Measurements from ENCODE around the gene UMAD1. TPM values are rescaled to one million over a fixed set of nuclear protein-coding genes. Genes with fewer than 3 reads are reported as not detected.
"Not testable (repeated sequence)": the region's sequence is repeated elsewhere in the genome, so short reads cannot be mapped to it uniquely, and the experiment has no call there.

Gene UMAD1
- total RNA-seq, 1 donor from 2014 or later: 13.6 TPM

DNA sequence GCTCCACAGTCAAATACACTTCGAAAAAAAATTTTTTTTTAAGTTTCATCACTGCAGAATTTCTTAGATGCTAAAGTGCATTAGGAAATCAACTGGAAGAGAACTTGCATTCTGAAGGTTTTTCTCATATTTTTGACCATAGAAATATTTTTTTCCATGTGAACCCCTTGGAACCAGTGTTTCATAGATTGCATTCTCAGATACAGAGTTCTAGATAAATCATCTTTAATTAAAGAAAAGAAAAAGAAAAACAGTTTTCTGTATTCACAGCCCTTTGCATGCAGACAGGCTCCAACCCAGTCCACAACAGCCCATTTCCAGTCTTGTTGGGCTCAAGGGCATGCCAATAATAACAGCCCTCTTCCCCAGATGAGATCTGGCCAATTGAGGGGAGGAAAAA lies 153.4 kb downstream of the UMAD1 start:
- intact Hi-C loops (cut with micrococcal nuclease): loop anchor here (2.0 kb wide), 1 partner anchor 23 kb away; no protein-coding TSS in a partner anchor

DNA sequence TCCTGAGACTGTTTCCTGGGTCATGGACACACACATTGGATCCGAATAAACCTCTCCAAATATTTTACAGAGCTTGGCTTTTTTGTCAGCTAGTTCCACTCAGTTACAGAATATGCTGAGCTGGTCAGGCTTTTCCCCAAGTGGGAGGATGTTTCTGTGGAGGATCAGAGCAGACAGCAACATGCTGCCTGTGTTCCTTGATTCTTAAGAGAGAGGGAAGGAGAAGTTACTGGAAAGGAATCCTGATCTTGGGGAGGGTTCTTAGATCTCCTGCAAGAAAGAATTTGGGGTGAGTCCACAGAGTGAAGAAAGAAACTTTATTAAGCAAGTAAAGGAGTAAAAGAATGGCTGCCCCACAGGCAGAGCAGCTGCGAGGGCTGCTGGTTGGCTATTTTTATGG lies 154.7 kb downstream of the UMAD1 start:
- intact Hi-C loops (cut with micrococcal nuclease): loop anchor here (2.0 kb wide), 1 partner anchor 22 kb away; no protein-coding TSS in a partner anchor

DNA sequence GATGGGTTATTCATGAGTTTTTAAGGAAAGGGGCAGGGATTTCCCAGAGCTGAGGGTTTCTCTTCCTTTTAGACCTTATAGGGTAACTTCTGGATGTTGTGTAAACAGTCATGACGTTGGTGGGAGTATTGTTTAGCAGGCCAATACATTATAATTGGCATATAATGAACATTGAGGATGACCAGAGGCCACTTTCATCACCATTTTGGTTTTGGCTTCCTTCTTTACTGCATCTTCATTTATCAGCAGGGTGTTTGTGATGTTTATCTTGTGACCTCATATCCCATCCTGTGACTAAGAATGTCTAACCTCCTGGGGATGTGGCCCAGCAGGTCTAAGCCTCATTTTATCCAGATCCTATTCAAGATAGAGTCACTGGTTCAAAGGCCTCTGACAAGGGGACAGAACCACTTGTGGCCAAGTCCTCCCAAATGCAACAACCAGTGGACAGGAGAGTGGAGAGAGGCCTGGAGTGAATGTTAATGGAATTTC lies 155.1 kb downstream of the UMAD1 start:
- intact Hi-C loops (cut with micrococcal nuclease): loop anchor here (2.0 kb wide), 1 partner anchor 21 kb away; no protein-coding TSS in a partner anchor

DNA sequence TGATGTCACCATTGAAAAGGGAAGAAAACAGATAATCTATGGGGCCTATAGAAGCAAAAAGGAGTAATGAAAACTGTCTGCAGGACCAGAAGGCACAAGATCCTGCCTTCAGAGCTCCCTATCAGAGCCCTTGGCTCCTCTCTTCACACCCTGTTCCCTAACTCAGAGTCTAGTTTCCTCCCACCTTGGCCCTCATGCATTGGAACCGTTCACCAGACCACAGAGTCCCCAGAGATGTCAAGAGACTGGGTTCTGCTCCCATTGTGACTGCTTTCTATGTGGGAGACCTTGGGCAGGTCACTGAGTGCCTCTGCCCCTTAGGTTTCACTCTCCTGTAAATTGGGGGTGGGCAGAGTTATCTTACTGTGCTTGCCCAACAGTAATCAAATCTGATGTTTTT lies 158.0 kb downstream of the UMAD1 start:
- intact Hi-C loops (cut with micrococcal nuclease): no loop called here

DNA sequence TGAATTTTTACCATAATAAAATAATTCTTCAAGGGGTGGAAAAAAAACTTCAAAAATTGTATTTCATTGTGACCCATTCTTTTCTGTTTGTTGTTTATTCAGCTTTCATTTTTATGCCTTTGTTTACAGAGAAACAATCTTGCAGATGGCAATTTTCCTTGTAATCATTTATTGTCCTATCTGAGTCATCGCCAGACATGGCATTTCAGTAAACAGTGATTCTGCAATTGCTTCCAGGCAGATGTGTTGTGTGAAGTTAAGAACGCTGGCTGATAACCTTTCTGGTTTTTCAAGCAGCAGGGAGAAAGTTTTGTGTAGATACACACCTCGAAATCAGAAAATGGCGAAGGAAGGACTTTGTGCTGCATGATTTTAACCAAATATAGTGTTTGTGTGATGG lies 158.6 kb downstream of the UMAD1 start:
- intact Hi-C loops (cut with micrococcal nuclease): no loop called here

DNA sequence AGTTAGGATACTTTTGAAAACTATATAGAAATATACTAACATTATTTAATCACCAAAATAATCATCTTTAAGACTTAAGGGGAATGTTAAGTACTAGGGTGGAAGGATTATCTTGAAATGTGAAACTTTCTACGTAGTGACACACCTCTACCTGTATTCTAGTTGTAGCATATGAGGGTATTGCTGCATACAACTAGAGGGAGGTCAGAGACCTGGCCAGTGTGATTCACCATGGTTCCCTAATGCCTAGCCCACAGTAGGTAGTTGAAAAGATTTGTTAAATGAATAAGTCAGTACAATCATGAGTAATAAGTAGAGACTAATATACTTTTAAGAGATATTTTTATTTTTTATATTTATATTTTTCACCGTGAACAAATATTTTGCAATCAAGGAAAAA lies 162.0 kb downstream of the UMAD1 start:
- intact Hi-C loops (cut with micrococcal nuclease): no loop called here

DNA sequence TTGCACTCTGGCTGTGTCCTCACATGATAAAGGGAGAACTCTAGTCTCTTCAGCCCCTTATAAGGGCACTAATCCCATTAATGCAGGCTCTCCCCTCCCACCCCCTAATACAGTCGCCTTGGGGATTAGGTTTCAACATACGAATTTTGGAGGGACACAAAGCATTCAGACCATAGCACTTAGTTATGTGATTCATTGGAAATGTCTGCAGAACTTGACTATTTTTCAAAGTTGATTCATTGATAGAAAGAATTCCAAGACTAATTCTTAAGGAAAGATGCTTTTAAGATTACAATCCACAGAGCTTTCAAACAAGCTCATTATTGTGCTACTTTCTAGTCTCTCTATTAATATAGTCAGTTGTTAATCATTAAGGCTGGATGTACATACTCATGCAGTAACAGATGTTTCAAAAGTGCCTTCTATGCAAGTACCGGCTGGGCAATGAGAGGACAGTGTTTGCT lies 163.2 kb downstream of the UMAD1 start:
- intact Hi-C loops (cut with micrococcal nuclease): no loop called here

DNA sequence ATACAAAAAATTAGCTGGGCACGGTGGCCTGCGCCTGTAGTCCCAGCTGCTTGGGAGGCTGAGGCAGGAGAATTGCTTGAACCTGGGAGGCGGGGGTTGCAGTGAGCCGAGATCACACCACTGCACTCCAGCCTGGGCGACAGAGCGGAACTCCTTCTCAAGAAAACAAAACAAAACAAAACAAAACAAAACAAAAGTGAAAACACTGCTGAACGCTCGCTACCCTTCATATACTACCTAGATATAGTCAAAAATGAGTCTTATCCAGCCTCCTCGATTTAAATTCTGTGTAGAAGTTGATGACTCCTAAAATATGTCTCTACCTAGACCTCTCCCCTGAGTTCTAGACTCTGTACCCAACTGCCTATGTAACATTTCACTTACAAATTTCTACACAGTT lies 164.3 kb downstream of the UMAD1 start:
- intact Hi-C loops (cut with micrococcal nuclease): not testable (repeated sequence)

DNA sequence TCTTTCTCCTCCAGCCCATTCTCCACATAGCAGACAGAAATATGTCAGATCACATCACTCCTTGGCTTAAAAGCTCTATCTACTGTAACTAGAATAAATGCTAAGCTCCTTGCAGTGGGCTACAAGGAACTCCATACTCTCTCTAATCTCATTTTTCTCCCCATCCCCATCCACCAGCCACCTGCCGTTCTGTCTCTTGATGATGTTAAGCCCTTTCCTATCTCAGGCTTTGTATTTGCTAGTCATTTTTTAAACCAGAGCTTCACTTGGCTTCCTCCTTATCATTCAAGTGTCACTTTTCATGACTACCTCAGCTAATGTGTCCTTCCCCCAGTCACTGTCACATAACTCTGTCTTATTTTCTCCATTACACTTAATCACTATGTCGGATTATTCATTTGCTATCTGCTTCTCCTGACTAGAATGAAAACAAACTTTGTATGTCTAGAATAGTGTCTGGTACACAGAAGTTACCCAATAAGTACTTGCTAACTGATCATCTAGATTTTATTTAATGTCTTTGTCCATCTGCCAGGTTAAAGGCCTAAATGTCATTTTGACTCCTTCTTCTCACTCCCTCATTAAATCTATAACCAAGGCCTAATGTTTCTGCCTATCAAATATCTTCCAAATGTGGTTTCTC lies 165.1 kb downstream of the UMAD1 start:
- intact Hi-C loops (cut with micrococcal nuclease): no loop called here

DNA sequence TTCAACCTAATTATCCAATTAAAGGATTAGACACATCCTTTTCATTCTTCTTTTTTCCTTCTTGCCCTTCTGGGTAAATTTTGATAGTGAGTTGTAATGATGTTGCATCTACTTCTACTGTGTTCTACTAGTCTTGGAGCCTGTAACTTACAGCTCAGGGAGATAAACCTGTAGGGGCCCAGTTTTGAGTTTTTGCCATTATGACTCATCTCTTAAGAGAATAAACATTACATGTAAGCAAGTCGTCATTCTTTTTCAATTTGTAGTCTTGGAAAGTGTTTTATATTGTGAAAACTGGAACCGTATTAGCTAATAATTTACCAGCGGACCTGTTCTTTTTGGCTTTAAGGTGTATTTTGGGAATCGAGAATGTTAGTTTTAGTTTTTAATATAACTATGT lies 167.6 kb downstream of the UMAD1 start:
- intact Hi-C loops (cut with micrococcal nuclease): no loop called here

DNA sequence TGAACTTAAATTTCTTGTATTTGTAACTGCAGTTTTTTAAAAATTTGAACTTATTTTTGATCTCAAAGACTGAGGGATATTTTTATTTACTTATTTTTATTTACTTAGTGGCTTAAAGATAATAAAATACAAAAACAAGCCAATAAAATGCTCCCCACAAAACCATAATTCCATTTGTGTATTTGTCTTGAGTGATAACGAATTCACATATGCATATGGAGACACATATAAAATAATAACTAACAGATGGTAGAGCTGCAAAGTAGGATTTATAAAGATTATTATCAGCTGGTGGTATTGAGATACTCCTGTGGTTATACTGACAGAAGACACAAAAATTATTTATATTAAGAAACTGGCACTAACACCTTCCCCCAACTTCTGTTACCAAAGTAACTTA lies 168.1 kb downstream of the UMAD1 start:
- intact Hi-C loops (cut with micrococcal nuclease): no loop called here

DNA sequence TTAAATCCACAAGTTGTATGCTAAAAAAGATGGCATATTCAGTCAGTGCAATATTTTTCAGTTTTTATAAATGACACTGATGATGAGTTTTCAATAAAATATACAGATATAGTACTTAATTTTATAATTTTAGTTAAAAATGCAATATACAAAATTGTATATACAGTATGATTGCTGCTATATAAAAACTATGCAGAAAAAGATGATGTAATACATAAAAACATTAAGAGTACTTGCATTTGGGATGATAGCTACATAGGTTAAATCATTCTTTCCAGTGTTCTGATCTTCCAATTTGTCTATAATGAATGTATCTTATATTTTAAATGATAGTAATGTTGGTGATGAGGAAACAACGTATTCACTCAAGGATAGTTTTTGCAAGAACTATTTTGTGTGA lies 169.8 kb downstream of the UMAD1 start:
- intact Hi-C loops (cut with micrococcal nuclease): no loop called here

DNA sequence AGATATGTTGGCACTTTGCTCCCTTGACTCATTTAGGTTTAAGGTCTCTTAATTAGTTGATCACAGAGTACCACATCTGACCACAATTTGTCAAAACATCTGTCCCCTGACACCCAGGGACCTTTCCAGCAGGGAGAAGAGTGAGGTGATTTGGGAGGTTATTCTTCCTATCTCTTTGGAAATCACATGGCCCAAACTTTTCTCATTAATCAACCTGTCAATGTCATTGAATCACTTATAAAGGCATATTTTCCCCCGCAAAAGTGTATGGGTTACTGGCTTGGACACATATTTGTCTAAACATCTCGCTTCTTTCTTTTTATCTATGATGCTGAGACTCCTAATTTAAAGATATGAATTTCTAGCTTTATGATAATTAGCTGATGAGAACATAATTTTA lies 170.3 kb downstream of the UMAD1 start:
- intact Hi-C loops (cut with micrococcal nuclease): no loop called here

DNA sequence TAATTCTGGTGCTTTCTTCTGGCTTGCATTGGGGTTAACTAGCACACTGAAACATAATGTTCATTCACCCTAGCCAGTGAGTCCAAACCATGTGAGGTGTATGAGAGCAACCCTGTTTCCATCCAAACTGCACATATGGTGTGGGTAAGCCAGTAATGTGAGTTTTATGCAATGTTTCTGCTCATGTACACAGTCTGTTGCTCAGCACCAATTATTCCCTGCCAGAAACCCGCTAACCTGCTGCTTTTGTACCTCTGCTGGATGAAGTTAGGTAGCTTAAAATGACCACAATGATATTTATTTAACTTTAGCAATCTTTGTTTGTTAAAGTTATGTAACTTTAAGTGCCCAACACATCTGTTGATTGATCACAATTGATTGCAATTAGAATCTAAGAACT lies 171.6 kb downstream of the UMAD1 start:
- intact Hi-C loops (cut with micrococcal nuclease): no loop called here

DNA sequence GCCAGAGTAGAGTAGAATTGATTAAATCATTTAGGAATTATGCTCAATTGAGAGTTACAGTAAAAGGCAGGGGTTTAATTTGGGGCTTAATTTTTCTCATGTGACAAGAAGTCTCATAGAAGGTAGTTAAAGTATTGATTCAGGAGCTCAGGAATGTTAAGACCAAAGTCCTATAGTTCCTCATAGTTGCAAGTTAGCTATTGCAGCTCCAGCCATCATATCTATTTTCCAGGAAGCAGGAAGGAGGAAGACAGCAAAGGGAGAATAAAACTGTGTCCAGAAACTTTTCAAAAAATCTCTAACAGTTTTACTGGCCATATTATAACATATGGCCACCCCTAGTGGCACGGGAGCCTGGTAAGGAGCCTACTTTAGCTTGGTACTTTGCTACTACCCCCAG lies 174.8 kb downstream of the UMAD1 start:
- intact Hi-C loops (cut with micrococcal nuclease): loop anchor here (5.0 kb wide), 2 partner anchors 152 to 222 kb away; partner anchors contain the start of gene GLCCI1

DNA sequence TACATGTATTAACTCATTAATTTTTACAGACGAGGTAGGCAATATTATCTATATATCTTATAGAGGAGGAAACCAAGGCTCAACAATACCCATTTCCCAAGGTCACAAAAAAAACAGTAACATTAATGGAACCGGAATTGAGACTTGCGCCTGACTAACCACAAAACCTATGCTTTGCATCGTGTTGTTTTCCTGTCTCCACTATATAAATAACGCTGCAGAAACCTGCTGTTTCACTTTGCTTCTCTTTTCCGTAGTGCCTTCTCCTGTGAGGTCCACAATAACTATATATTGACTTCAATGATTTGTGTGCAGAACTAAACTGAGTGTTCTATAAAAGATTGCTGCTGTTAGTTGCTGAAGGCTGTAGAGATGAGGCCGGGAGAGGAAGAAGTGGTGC lies 175.5 kb downstream of the UMAD1 start:
- intact Hi-C loops (cut with micrococcal nuclease): loop anchor here (2.0 to 5.0 kb wide), 3 partner anchors 21 to 221 kb away; partner anchors contain the start of gene GLCCI1

DNA sequence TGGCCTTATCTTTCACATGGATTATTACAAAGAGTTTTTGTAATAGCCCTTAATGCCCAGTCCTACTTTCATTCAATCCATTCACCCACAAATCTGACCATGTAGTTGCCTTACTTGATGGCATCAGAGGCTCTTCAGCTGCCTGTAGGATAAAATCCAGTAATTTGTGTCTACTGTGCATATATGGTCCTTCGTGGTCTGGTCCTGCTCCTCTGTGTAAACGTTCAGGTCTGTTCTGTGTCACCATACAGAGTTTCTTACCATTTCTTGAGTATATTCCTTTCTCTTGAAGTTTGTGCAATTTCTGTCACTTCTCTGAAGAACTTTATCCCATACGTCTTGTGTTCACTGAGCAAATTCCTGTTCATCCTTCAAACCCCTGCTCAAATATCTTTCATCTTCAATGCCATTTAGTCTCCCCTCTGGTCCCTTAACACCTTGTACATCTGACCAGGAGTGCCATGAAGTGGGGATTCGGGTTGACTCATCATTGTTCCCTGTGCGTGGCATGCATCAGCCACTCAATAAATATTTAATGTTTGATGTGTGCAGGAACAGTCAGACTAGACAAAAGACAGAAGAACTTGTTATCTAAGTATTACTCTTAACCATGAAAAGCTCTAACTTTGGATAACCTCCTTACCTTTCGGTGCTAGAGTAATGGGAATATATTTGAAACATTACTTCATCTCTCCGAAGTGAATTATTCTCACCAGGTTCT lies 176.4 kb downstream of the UMAD1 start:
- intact Hi-C loops (cut with micrococcal nuclease): loop anchor here (2.0 to 5.0 kb wide), 3 partner anchors 22 to 220 kb away; partner anchors contain the start of gene GLCCI1

DNA sequence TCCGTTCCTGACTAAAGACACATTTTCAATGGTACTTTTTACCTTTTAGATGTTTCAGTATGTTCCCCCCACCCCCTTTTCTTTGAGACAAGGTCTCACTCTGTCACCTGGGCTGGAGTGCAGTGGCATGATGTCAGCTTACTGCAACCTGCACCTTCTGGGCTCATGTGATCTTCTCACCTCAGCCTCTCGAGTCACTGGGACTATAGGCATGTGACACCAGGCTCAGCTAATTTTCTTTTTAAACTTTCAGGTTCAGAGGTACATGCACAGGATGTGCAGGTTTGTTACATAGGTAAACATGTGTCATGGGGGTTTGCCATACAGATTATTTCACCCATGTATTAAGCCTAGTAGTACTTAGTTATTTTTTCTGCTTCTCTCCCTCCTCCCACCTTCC lies 177.2 kb downstream of the UMAD1 start:
- intact Hi-C loops (cut with micrococcal nuclease): loop anchor here (2.0 to 5.0 kb wide), 3 partner anchors 23 to 220 kb away; partner anchors contain the start of gene GLCCI1

DNA sequence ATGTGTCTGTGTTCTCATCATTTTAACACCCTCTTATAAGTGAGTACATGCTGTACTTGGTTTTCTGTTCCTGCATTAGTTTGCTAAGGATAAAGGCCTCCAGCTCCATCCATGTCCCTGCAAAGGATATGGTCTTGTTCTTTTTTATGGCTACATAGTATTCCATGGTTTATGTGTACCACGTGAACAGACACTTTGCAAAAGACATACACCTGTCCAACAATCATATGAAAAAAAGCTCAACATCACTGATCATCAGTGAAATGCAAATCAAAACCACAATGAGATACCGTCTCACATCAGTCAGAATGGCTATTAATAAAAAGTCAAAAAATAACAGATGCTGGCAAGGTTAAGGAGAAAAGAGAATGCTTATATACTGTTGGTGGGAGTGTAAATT lies 177.6 kb downstream of the UMAD1 start:
- intact Hi-C loops (cut with micrococcal nuclease): loop anchor here (5.0 kb wide), 2 partner anchors 149 to 219 kb away; partner anchors contain the start of gene GLCCI1

DNA sequence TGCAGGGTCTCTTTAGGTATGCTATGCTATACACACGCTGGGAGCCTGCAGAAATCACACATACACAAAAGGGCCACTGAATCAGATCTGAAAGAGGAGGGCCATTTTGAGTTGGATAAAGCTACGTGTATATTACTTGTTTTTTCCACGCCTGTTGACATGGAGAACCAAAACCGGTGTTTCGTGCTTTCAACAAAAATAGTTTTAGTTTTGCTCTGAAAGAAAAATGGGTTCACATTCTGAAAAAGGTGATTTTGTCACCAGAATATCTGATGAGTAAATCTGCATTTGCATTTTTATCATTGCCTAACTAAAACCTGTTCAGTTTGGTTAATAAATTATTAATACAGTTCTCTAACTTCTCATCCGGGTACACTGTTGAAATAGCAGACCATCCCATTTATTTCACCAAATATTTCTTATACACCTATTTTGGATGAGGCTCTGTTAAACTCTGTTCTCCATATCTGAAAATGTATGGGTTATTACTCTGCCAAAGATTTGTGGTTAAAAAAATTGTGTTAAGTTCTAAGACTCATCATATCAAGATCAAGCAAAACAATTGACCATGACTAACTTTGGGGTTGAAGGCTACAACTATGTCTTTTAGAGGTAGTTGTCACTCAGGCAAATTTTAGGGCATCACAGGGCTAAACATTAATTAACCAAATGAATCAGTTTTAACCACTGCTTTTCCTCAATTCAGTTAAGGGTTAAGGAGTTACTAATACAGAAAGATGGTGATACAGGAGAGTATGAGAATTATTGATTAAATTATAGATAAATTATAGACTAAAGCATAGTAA lies 179.1 kb downstream of the UMAD1 start:
- intact Hi-C loops (cut with micrococcal nuclease): loop anchor here (5.0 kb wide), 2 partner anchors 148 to 218 kb away; partner anchors contain the start of gene GLCCI1

DNA sequence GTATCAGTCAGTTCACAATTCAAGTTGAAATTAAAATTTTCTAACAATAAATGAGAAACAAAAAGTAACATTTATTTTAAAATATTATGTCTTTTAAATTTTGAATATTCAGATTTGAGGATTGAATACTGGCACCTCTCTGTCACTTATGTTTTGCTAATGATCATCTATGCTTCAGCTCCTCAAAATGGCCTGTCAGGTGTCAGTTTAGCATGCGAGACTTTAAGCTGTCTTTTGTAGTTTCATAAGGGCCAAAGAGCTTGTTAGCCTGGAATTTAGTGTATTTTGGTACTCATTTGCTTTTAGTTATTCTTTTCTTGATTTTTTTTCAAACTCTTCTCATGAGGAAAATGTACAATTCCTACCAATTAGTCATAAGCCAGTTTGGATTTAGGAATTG lies 179.9 kb downstream of the UMAD1 start:
- intact Hi-C loops (cut with micrococcal nuclease): no loop called here

All from T-helper 1 cell treated with Interleukin-12 subunit alpha and Interleukin-12 subunit beta and Interleukin-4 antibody, amounts not matched to agents 30 ng/mL and 1 ng/mL, for 36 hours (primary cell).